ENCODE measurements around the gene ARMH1.

- TF ChIP-seq CTCF (conservative IDR thresholded peaks at IDR 0.05; ENCODE audit: low read depth, low read length) (no peak), EZH2 (IDR thresholded peaks at IDR 0.05; ENCODE audit: low read length, unreplicated experiment) (no peak), EZH2phosphoT487 (IDR thresholded peaks at IDR 0.05; ENCODE audit: borderline replicate concordance, low read length) (no peak)
These were observed 24.7 kb upstream of the ARMH1 start for GRCh38 chr1:44649788-44650158.

All from PC-3 (cell line).